A673 (cell line): ENCODE results near the gene SMIM38. TPM values are rescaled to one million over a fixed set of nuclear protein-coding genes. Genes with fewer than 3 reads are reported as not detected.
"Not testable (repeated sequence)": the region's sequence is repeated elsewhere in the genome, so short reads cannot be mapped to it uniquely, and the experiment has no call there.

Experiments
- BruUV-seq: library from RNA; stranded (reverse); fragments of 400-500 nt; replicated peaks from 2 replicates; lab custom pipeline; 2021; lab: Mats Ljungman, UMichigan
- CTCF ChIA-PET: fragments of 300-600 bp; sonication (Branson Sonifier 250); formaldehyde crosslinking; loops from one replicate; lab custom pipeline; 2022; ENCODE audit warnings: antibody characterized with exemption; lab: Charles Lee
- POLR2A ChIA-PET: fragments of 300-600 bp; sonication (Branson Sonifier 250); formaldehyde crosslinking; loops from one replicate; lab custom pipeline; 2022; ENCODE audit warnings: antibody characterized with exemption; ENCODE audit not compliant: low non-redundant PET; lab: Charles Lee
- DNase-seq: peaks from one replicate; pipeline ENCODE4 v3.0.0-alpha.2; 2015; ENCODE audit warnings: low spot score
- H3K27ac ChIP-seq: fragments of 200-600 bp; sonication (generic); 2 replicates; pipeline ENCODE4 v1.5.1; 2016; ENCODE audit warnings: mixed run types, low read depth, mild to moderate bottlenecking, mixed read lengths, antibody characterized with exemption, low read length; ENCODE audit not compliant: poor library complexity, severe bottlenecking
- H3K27me3 ChIP-seq: fragments of 200-600 bp; sonication (generic); replicated peaks from 2 replicates; pipeline ENCODE4 v1.6.1; 2017; ENCODE audit warnings: mixed run types, low read depth, mild to moderate bottlenecking, mixed read lengths, antibody characterized with exemption, low read length; ENCODE audit not compliant: insufficient read depth, poor library complexity
- H3K36me3 ChIP-seq: fragments of 200-600 bp; sonication (generic); 2 replicates; pipeline ENCODE4 v1.6.1; 2016; ENCODE audit warnings: mixed run types, mild to moderate bottlenecking, mixed read lengths, antibody characterized with exemption, low read length; ENCODE audit not compliant: insufficient read depth, poor library complexity, severe bottlenecking
- H3K4me1 ChIP-seq: fragments of 200-600 bp; sonication (generic); 2 replicates; pipeline ENCODE4 v1.6.1; 2017; ENCODE audit warnings: mixed run types, mild to moderate bottlenecking, mixed read lengths, antibody characterized with exemption, low read length; ENCODE audit not compliant: insufficient read depth, poor library complexity, severe bottlenecking
- H3K4me3 ChIP-seq: fragments of 200-600 bp; sonication (generic); 2 replicates; pipeline ENCODE4 v1.5.1; 2016; ENCODE audit warnings: low read depth, mixed run types, mild to moderate bottlenecking, mixed read lengths, low read length; ENCODE audit not compliant: poor library complexity, severe bottlenecking
- H3K9me3 ChIP-seq: fragments of 200-600 bp; sonication (generic); 2 replicates; pipeline ENCODE4 v1.6.1; 2016; ENCODE audit warnings: mixed run types, low read depth, mild to moderate bottlenecking, mixed read lengths, antibody characterized with exemption, low read length; ENCODE audit not compliant: poor library complexity, severe bottlenecking
- CTCF ChIP-seq: fragments of 300-800, 200-600 bp; sonication (generic); conservative IDR thresholded peaks from 2 replicates; pipeline ENCODE4 v1.5.1; 2017; ENCODE audit warnings: low read depth, mild to moderate bottlenecking, antibody characterized with exemption, low read length, moderate library complexity, mixed read lengths
- EZH2 ChIP-seq: fragments of 200-600 bp; sonication (generic); IDR thresholded peaks from 2 replicates; pipeline ENCODE4 v1.6.1; 2017; ENCODE audit warnings: borderline replicate concordance, low read depth, mild to moderate bottlenecking, mixed read lengths, antibody characterized with exemption, low read length; ENCODE audit not compliant: poor library complexity, severe bottlenecking
- intact Hi-C: fragments of 100-400 bp; cut with micrococcal nuclease; formaldehyde crosslinking; loops from one replicate; pipeline ENCODE4 v1.10.0; 2022; ENCODE audit not compliant: unreplicated experiment
- total RNA-seq: library from RNA; stranded (reverse); gene quantifications from 2 replicates; pipeline ENCODE4 v1.2.3, GENCODE V29; 2021

SMIM38 gene
- total RNA-seq, 1 experiment from 2014 or later, result 0.88 TPM

GRCh38 chr11:69148377-69148762, 7.4 kb upstream of the SMIM38 start:
- H3K27ac ChIP-seq, result no peak overlapping the region

GRCh38 chr11:69148806-69149205, 6.9 kb upstream of the SMIM38 start:
- no peak overlapping the region for H3K4me3 ChIP-seq
- H3K9me3 ChIP-seq, result peaks cover 20% of the 10 kb centered on the region
- TF ChIP-seq CTCF, result no peak
- no peak for TF ChIP-seq EZH2
- H3K27ac ChIP-seq, result no peak overlapping the region
- H3K36me3 ChIP-seq, result no peaks in the 10 kb centered on the region
- intact Hi-C loops, result no loop called here
- ChIA-PET POLR2A (no interaction called here), CTCF (interaction anchor here (1.0 kb wide), 1 partner anchor 17 kb away, joined by 3 read pairs; no protein-coding TSS in a partner anchor)
- no peaks in the 10 kb centered on the region for H3K27me3 ChIP-seq
- BruUV-seq, result no TSS peak
- no peaks in the 10 kb centered on the region for H3K4me1 ChIP-seq
- no peak for DNase-seq

More at GRCh38 chr11:69148377-69148762, 7.4 kb upstream of the SMIM38 start:
- H3K4me1 ChIP-seq, result no peaks in the 10 kb centered on the region
- intact Hi-C loops, result no loop called here
- no TSS peak for BruUV-seq
- no peaks in the 10 kb centered on the region for H3K27me3 ChIP-seq
- no peaks in the 10 kb centered on the region for H3K36me3 ChIP-seq
- ChIA-PET POLR2A (no interaction called here), CTCF (interaction anchor here (1.0 kb wide), 1 partner anchor 17 kb away, joined by 3 read pairs; no protein-coding TSS in a partner anchor)
- H3K9me3 ChIP-seq, result peaks cover 20% of the 10 kb centered on the region
- TF ChIP-seq CTCF, result no peak
- no peak for TF ChIP-seq EZH2
- no peak for DNase-seq
- no peak overlapping the region for H3K4me3 ChIP-seq

- H3K27ac ChIP-seq, intact Hi-C loops, H3K36me3 ChIP-seq, H3K27me3 ChIP-seq, H3K4me1 ChIP-seq, H3K4me3 ChIP-seq, DNase-seq, POLR2A ChIA-PET, BruUV-seq: not testable (repeated sequence)
- CTCF ChIA-PET, result interaction anchor here (1.0 kb wide), 1 partner anchor 18 kb away, joined by 3 read pairs; no protein-coding TSS in a partner anchor
- H3K9me3 ChIP-seq, result peaks cover 20% of the 10 kb centered on the region
Measured at GRCh38 chr11:69149338-69150045, 6.2 kb upstream of the SMIM38 start.
